ENCODE results near the gene GPR83.

- no peak for TF ChIP-seq CTCF (IDR thresholded peaks at IDR 0.05; ENCODE audit: poor library complexity, severe bottlenecking)
- TF ChIP-seq TAF1 (IDR thresholded peaks at IDR 0.05; ENCODE audit: low read depth), result no peak
- TF ChIP-seq RAD21 (conservative IDR thresholded peaks at IDR 0.05), result no peak
- TF ChIP-seq EZH2 (IDR thresholded peaks at IDR 0.05; ENCODE audit: borderline replicate concordance, insufficient read depth, low read length, poor library complexity, severe bottlenecking), result no peak
- TF ChIP-seq, protein P1, sequence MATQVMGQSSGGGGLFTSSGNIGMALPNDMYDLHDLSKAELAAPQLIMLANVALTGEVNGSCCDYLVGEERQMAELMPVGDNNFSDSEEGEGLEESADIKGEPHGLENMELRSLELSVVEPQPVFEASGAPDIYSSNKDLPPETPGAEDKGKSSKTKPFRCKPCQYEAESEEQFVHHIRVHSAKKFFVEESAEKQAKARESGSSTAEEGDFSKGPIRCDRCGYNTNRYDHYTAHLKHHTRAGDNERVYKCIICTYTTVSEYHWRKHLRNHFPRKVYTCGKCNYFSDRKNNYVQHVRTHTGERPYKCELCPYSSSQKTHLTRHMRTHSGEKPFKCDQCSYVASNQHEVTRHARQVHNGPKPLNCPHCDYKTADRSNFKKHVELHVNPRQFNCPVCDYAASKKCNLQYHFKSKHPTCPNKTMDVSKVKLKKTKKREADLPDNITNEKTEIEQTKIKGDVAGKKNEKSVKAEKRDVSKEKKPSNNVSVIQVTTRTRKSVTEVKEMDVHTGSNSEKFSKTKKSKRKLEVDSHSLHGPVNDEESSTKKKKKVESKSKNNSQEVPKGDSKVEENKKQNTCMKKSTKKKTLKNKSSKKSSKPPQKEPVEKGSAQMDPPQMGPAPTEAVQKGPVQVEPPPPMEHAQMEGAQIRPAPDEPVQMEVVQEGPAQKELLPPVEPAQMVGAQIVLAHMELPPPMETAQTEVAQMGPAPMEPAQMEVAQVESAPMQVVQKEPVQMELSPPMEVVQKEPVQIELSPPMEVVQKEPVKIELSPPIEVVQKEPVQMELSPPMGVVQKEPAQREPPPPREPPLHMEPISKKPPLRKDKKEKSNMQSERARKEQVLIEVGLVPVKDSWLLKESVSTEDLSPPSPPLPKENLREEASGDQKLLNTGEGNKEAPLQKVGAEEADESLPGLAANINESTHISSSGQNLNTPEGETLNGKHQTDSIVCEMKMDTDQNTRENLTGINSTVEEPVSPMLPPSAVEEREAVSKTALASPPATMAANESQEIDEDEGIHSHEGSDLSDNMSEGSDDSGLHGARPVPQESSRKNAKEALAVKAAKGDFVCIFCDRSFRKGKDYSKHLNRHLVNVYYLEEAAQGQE (IDR thresholded peaks at IDR 0.05; ENCODE audit: borderline replicate concordance), result no peak
- TF ChIP-seq POLR2AphosphoS5 (IDR thresholded peaks at IDR 0.05), result no peak
- TF ChIP-seq EP300 (conservative IDR thresholded peaks at IDR 0.05; ENCODE audit: poor library complexity, severe bottlenecking), result no peak
These were observed 70.4 kb downstream of the GPR83 start for GRCh38 chr11:94330789-94331188.

Data from neural cell (in vitro differentiated cells).